ENCODE results near the gene MUC13. TPM values are rescaled to one million over a fixed set of nuclear protein-coding genes. Genes with fewer than 3 reads are reported as not detected.

Gene MUC13
- total and polyA plus RNA-seq, 11 donors = 0.08 to 0.15 TPM; not detected in 9

- WGBS, 4 donors = 97 to 100% (median 98%) methylated on average over 2 of the region's 2 CpGs
- no peaks in the 10 kb centered on the region for H3K9me3 ChIP-seq
- H3K36me3 ChIP-seq = no peaks in the 10 kb centered on the region
- H3K4me1 ChIP-seq = peaks cover 0 to 11% (median 0%) of the 10 kb centered on the region in 12 donors
- ATAC-seq = no peak
- no peak for DNase-seq
- no peaks in the 10 kb centered on the region for H3K27me3 ChIP-seq
- TF ChIP-seq POLR2A (IDR thresholded peaks at IDR 0.05) (no peak), CTCF (IDR thresholded peaks at IDR 0.05) (no peak)
- intact Hi-C loops (cut with DNase I) = loop anchor here in 8 of 10 donors (5.0 to 10.0 kb wide), 8 partner anchors 58 to 663 kb away; no protein-coding TSS in a partner anchor
- H3K27ac ChIP-seq = no peak overlapping the region
- H3K4me3 ChIP-seq = no peak overlapping the region
Observed at GRCh38 chr3:124924741-124925140, 9.8 kb downstream of the MUC13 start.

- ATAC-seq (no peak), DNase-seq (no peak)
- H3K27me3 ChIP-seq = no peaks in the 10 kb centered on the region
- H3K4me3 ChIP-seq = no peak overlapping the region
- intact Hi-C loops (cut with DNase I) = loop anchor here in 2 of 10 donors (10.0 kb wide), 2 partner anchors 511 to 661 kb away; no protein-coding TSS in a partner anchor
- H3K4me1 ChIP-seq = peaks cover 0 to 11% (median 0%) of the 10 kb centered on the region in 12 donors
- TF ChIP-seq POLR2A (IDR thresholded peaks at IDR 0.05) (no peak), CTCF (IDR thresholded peaks at IDR 0.05) (peak in 2 of 12 donors; percentile 9 to 24)
- H3K9me3 ChIP-seq = no peaks in the 10 kb centered on the region
- H3K36me3 ChIP-seq = no peaks in the 10 kb centered on the region
- no peak overlapping the region for H3K27ac ChIP-seq
Observed at GRCh38 chr3:124923833-124924232, 10.7 kb downstream of the MUC13 start.

DNA sequence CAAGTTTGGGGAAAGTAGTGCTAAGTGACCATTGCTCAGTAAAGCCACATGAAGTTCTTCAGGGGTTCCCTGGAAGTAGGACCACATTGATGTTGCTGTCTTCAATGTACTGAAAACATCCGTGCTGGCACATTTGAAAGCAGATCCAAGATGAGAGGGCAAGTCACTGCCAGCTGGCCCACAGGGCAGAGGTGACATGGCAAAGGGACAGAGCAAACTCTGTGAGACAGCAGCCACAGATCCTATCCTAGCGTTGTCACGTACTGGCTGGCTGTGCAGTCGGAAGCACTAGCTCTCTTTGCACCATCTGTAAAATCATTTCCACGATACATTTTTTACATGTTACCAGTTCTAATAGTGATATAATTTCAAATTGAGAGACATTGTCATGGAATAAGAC lies 13.8 kb downstream of the MUC13 start:
- peaks cover 0 to 9% (median 0%) of the 10 kb centered on the region in 12 donors for H3K4me1 ChIP-seq
- 62 to 71% (median 67%) methylated on average over 5 of the region's 5 CpGs for WGBS, 4 donors
- no peak for TF ChIP-seq POLR2A (IDR thresholded peaks at IDR 0.05)
- TF ChIP-seq CTCF (IDR thresholded peaks at IDR 0.05) = no peak
- intact Hi-C loops (cut with DNase I) = loop anchor here in 2 of 10 donors (10.0 kb wide), 2 partner anchors 514 to 664 kb away; no protein-coding TSS in a partner anchor
- H3K36me3 ChIP-seq = no peaks in the 10 kb centered on the region
- no peaks in the 10 kb centered on the region for H3K27me3 ChIP-seq
- ATAC-seq (peak; percentile 15 to 86 (median 70)), DNase-seq (peak in 3 of 5 donors; percentile 25 to 58 (median 38))
- H3K4me3 ChIP-seq = no peak overlapping the region
- no peak overlapping the region for H3K27ac ChIP-seq
- no peaks in the 10 kb centered on the region for H3K9me3 ChIP-seq

GRCh38 chr3:124919756-124920155 lies 14.8 kb downstream of the MUC13 start:
- 34 to 45% (median 43%) methylated on average over 2 of the region's 2 CpGs; no CpG with 5 or more reads in 1 of the 4 donors for WGBS, 4 donors
- Histone ChIP-seq H3K27ac (no peak overlapping the region), H3K4me3 (no peak overlapping the region), H3K9me3 (no peaks in the 10 kb centered on the region), H3K27me3 (no peaks in the 10 kb centered on the region), H3K4me1 (peaks cover 0 to 9% (median 0%) of the 10 kb centered on the region in 12 donors), H3K36me3 (no peaks in the 10 kb centered on the region)
- TF ChIP-seq CTCF (IDR thresholded peaks at IDR 0.05) = no peak
- TF ChIP-seq POLR2A (IDR thresholded peaks at IDR 0.05) = no peak
- ATAC-seq = no peak
- intact Hi-C loops (cut with DNase I) = loop anchor here in 2 of 10 donors (10.0 kb wide), 2 partner anchors 515 to 665 kb away; no protein-coding TSS in a partner anchor
- no peak for DNase-seq
